ENCODE results near the gene VGLL3.

GRCh38 chr3:86985181-86985826, 5.6 kb downstream of the VGLL3 start:
- no peak for TF ChIP-seq POLR2AphosphoS5 (IDR thresholded peaks at IDR 0.05)
- TF ChIP-seq CTCF (IDR thresholded peaks at IDR 0.05), result no peak
